K562 (cell line): ENCODE results near the gene ING5. TPM values are rescaled to one million over a fixed set of nuclear protein-coding genes. Genes with fewer than 3 reads are reported as not detected.

Source experiments
- CC2D1A ChIP-seq: fragments of 450-650 bp; IDR thresholded peaks from 2 replicates; pipeline ENCODE4 v1.6.1; 2017; ENCODE audit warnings: mild to moderate bottlenecking
- DACH1 ChIP-seq: fragments of 450-650 bp; IDR thresholded peaks from 2 replicates; pipeline ENCODE4 v1.6.1; 2018; ENCODE audit not compliant: partially characterized antibody
- KAT2B ChIP-seq: IDR thresholded peaks from one replicate; pipeline ENCODE4 v1.6.1; 2012; ENCODE audit warnings: low read depth, mild to moderate bottlenecking, control low read depth, inconsistent platforms, low read length, moderate library complexity
- NUFIP1 ChIP-seq: fragments of 450-650 bp; IDR thresholded peaks from 2 replicates; pipeline ENCODE4 v1.6.1; 2018; ENCODE audit not compliant: partially characterized antibody
- YBX1 ChIP-seq: fragments of 450-650 bp; IDR thresholded peaks from 2 replicates; pipeline ENCODE4 v1.7.1; 2016; ENCODE audit warnings: mild to moderate bottlenecking
- ZFP30 ChIP-seq: fragments of 250-450 bp; sonication (Bioruptor Pico); IDR thresholded peaks from 2 replicates; pipeline ENCODE4 v1.8.0; 2022; ENCODE audit warnings: moderate library complexity, mild to moderate bottlenecking, inconsistent platforms, borderline replicate concordance
- ZNF445 ChIP-seq: fragments of 250-450 bp; sonication (Bioruptor Pico); IDR thresholded peaks from 2 replicates; pipeline ENCODE4 v1.4.0; 2020; ENCODE audit warnings: low read depth, mild to moderate bottlenecking, moderate library complexity
- ZNF584 ChIP-seq: fragments of 200-800 bp; sonication (Bioruptor generic); IDR thresholded peaks from 2 replicates; pipeline ENCODE4 v1.6.1; 2016; ENCODE audit warnings: low read depth, mild to moderate bottlenecking, missing genetic modification characterization, missing compliant biosample characterization
- polyA plus RNA-seq, 8 experiments: library from polyadenylated mRNA; depleted of rRNA in 4 of 8; stranded (reverse) in 5 of 8; unstranded in 3 of 8; fragments of >200 nt; fragmentation: Nextera tagmentation in 2 of 8; fragmentation: Illumina TruSeq in 1 of 8; extraction: Ambion mirVana in 2 of 8; extraction: Trizol in 1 of 8; gene quantifications; 2 replicates each; pipeline versions ENCODE4 v1.2.1 to v1.2.3, GENCODE V29; 2011 to 2014; ENCODE audit warnings: inconsistent platforms in 1 of 8, missing spikeins in 1 of 8
- total RNA-seq, 7 experiments: library from RNA; depleted of rRNA in 6 of 7; stranded (reverse); fragments of >200 nt in 6 of 7; fragmentation: Illumina TruSeq in 2 of 7; extraction: Trizol in 2 of 7; gene quantifications; 2 replicates each; pipeline versions ENCODE4 v1.2.1 to v1.2.3, GENCODE V29; 2011 to 2021; ENCODE audit warnings: low replicate concordance in 1 of 7
- TF ChIP-seq, protein P1 (sequence below), 2 experiments: fragments of 450-650 bp in 1 of 2; sonication (generic) in 1 of 2; formaldehyde crosslinking in 1 of 2; IDR thresholded peaks in 1 of 2; conservative IDR thresholded peaks in 1 of 2; 2 replicates each; pipeline versions ENCODE4 v1.6.1 to v1.8.1; 2016 to 2023; ENCODE audit warnings: mild to moderate bottlenecking in 2 of 2, moderate library complexity in 2 of 2, inconsistent platforms in 1 of 2, missing genetic modification reagents in 1 of 2
- TF ChIP-seq, protein P2 (sequence below): fragments of 250-450 bp; sonication (Bioruptor Pico); IDR thresholded peaks from 2 replicates; pipeline ENCODE4 v1.8.0; 2021; ENCODE audit warnings: moderate library complexity, mild to moderate bottlenecking, inconsistent platforms
- TF ChIP-seq, protein P3 (sequence below), 2 experiments: fragments of 450-650 bp in 1 of 2; sonication (generic) in 1 of 2; formaldehyde crosslinking in 1 of 2; IDR thresholded peaks; 2 replicates each; pipeline versions ENCODE4 v1.7.1 to v1.9.0; 2016 to 2022; ENCODE audit warnings: inconsistent platforms in 1 of 2, mild to moderate bottlenecking in 1 of 2, missing genetic modification reagents in 1 of 2
- TF ChIP-seq, protein P4 (sequence below), 2 experiments: fragments of 450-650 bp; IDR thresholded peaks; 2 replicates each; pipeline ENCODE4 v1.6.1; 2016
- TF ChIP-seq, protein P5 (sequence below): fragments of 450-650 bp; IDR thresholded peaks from 2 replicates; pipeline ENCODE4 v1.6.1; 2017; ENCODE audit warnings: antibody characterized with exemption

The ING5 gene
- total and polyA plus RNA-seq, 9 of the 15 experiments (the other 6 are each of a cell fraction or from before 2014, with no cell fraction given), result 10.4 to 53.3 (median 27.9) TPM

DNA sequence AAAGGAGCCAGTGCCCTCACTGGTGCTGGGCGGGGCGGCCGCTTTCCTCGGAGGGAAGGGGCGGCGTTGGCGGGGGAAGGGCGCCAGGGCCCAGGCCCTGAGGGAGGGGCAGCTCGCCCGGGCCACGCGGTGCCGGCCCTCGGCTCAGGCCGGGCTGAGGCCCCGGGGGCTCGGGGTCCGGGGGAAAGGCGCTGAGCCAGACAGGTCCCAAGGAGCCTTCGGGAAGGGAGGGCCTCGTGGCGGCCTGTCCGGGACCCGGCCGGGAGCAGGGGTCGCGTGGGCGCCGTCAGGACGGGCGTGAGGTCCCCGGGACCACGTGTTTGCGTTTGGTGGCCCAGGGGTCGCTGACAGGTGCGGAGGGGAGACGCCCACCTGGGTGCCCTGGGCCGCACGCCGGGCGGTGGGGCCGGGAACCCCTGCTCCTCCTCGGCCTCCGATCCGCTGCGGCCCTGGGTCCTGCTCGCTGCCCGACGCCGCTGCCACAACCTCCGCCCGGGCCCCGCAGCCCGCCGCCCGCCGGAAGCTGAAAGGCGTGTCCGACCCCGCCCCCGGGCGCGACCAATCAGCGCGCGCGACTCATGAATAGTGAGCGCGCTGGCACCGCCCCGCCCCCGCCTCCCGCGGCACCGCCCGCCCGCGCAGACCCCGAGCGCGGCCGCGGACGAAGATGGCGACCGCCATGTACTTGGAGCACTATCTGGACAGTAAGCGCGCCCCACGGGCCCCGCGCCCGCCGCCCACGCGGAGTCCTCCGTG lies at the start of gene ING5 (continued):
- TF ChIP-seq YBX1 (no peak), ZNF445 (CRISPR knock-in tag) (no peak), CC2D1A (no peak), NUFIP1 (no peak), ZFP30 (no peak), DACH1 (no peak), KAT2B (no peak), ZNF584 (CRISPR knock-in tag) (no peak)
- TF ChIP-seq, protein P1, sequence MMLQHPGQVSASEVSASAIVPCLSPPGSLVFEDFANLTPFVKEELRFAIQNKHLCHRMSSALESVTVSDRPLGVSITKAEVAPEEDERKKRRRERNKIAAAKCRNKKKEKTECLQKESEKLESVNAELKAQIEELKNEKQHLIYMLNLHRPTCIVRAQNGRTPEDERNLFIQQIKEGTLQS (IDR thresholded peaks at IDR 0.05), result no peak
- TF ChIP-seq, protein P1 (CRISPR knock-in tag; conservative IDR thresholded peaks at IDR 0.05), result no peak
- TF ChIP-seq, protein P2, sequence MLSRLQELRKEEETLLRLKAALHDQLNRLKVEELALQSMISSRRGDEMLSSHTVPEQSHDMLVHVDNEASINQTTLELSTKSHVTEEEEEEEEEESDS (CRISPR knock-in tag), result no peak
- TF ChIP-seq, protein P3, sequence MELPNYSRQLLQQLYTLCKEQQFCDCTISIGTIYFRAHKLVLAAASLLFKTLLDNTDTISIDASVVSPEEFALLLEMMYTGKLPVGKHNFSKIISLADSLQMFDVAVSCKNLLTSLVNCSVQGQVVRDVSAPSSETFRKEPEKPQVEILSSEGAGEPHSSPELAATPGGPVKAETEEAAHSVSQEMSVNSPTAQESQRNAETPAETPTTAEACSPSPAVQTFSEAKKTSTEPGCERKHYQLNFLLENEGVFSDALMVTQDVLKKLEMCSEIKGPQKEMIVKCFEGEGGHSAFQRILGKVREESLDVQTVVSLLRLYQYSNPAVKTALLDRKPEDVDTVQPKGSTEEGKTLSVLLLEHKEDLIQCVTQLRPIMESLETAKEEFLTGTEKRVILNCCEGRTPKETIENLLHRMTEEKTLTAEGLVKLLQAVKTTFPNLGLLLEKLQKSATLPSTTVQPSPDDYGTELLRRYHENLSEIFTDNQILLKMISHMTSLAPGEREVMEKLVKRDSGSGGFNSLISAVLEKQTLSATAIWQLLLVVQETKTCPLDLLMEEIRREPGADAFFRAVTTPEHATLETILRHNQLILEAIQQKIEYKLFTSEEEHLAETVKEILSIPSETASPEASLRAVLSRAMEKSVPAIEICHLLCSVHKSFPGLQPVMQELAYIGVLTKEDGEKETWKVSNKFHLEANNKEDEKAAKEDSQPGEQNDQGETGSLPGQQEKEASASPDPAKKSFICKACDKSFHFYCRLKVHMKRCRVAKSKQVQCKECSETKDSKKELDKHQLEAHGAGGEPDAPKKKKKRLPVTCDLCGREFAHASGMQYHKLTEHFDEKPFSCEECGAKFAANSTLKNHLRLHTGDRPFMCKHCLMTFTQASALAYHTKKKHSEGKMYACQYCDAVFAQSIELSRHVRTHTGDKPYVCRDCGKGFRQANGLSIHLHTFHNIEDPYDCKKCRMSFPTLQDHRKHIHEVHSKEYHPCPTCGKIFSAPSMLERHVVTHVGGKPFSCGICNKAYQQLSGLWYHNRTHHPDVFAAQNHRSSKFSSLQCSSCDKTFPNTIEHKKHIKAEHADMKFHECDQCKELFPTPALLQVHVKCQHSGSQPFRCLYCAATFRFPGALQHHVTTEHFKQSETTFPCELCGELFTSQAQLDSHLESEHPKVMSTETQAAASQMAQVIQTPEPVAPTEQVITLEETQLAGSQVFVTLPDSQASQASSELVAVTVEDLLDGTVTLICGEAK (IDR thresholded peaks at IDR 0.05), result no peak
- TF ChIP-seq, protein P3 (CRISPR knock-in tag; IDR thresholded peaks at IDR 0.05), result no peak
- TF ChIP-seq, protein P4, sequence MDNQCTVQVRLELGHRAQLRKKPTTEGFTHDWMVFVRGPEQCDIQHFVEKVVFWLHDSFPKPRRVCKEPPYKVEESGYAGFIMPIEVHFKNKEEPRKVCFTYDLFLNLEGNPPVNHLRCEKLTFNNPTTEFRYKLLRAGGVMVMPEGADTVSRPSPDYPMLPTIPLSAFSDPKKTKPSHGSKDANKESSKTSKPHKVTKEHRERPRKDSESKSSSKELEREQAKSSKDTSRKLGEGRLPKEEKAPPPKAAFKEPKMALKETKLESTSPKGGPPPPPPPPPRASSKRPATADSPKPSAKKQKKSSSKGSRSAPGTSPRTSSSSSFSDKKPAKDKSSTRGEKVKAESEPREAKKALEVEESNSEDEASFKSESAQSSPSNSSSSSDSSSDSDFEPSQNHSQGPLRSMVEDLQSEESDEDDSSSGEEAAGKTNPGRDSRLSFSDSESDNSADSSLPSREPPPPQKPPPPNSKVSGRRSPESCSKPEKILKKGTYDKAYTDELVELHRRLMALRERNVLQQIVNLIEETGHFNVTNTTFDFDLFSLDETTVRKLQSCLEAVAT (IDR thresholded peaks at IDR 0.05), result no peak
- TF ChIP-seq, protein P5, sequence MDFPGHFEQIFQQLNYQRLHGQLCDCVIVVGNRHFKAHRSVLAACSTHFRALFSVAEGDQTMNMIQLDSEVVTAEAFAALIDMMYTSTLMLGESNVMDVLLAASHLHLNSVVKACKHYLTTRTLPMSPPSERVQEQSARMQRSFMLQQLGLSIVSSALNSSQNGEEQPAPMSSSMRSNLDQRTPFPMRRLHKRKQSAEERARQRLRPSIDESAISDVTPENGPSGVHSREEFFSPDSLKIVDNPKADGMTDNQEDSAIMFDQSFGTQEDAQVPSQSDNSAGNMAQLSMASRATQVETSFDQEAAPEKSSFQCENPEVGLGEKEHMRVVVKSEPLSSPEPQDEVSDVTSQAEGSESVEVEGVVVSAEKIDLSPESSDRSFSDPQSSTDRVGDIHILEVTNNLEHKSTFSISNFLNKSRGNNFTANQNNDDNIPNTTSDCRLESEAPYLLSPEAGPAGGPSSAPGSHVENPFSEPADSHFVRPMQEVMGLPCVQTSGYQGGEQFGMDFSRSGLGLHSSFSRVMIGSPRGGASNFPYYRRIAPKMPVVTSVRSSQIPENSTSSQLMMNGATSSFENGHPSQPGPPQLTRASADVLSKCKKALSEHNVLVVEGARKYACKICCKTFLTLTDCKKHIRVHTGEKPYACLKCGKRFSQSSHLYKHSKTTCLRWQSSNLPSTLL, result no peak
